Measurements from ENCODE around the gene MSGN1. TPM values are rescaled to one million over a fixed set of nuclear protein-coding genes. Genes with fewer than 3 reads are reported as not detected.

Gene MSGN1
- total and polyA plus RNA-seq, 2 donors (not counting 3 experiments of a cell fraction or from before 2014, with no cell fraction given): not detected

DNA sequence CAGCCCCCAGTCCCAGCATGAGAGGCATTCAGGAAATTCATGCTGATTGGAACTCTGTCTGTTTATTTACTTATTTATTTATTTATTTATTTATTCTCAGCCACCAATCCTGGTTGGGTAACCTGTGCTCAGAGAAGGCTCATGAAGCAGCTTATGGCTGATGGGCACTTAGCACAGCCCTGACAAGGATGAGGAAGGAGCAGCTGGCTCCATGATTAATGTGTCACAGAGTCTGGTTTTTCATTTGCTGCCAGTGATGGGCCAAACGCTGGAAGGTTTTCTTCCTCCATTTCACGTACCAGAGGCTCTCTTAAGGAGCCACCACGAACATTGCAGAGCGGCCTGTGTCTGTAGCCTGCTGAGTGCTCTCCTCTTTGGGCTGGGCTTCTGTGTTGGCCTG, 33.9 kb downstream of the MSGN1 start:
- Histone ChIP-seq H3K9me3 (replicated peaks; ENCODE audit: control insufficient read depth, insufficient read depth, low read length) (no peaks in the 10 kb centered on the region), H2AFZ (ENCODE audit: low read depth, low read length) (no peak overlapping the region), H3K9ac (replicated peaks; ENCODE audit: extremely low read depth, insufficient read depth, low read length) (no peak overlapping the region), H3K27ac (ENCODE audit: insufficient read depth, low read depth, low read length) (no peak overlapping the region), H3K9me1 (replicated peaks; ENCODE audit: control insufficient read depth, extremely low read depth, insufficient read depth, low read length) (no peaks in the 10 kb centered on the region), H3K36me3 (ENCODE audit: control insufficient read depth in 2 of 2, extremely low read depth in 1 of 2, insufficient read depth in 2 of 2, low read length in 2 of 2) (no peaks in the 10 kb centered on the region), H3K79me2 (ENCODE audit: control insufficient read depth, insufficient read depth, low read length) (no peaks in the 10 kb centered on the region), H4K20me1 (replicated peaks; ENCODE audit: control insufficient read depth, extremely low read depth, insufficient read depth, low read length) (no peaks in the 10 kb centered on the region), H3K27me3 (ENCODE audit: control insufficient read depth in 2 of 2, insufficient read depth in 2 of 2, low read length in 2 of 2) (no peaks in the 10 kb centered on the region), H3K4me2 (ENCODE audit: insufficient read depth, low read length) (no peak overlapping the region), H3K4me1 (ENCODE audit: control insufficient read depth, extremely low read depth, insufficient read depth, low read length) (no peaks in the 10 kb centered on the region), H3K4me3 (replicated peaks in 1 of 3; ENCODE audit: insufficient read depth in 1 of 3, low read depth in 1 of 3, low read length in 3 of 3) (no peak overlapping the region)
- POLR2A ChIA-PET: no interaction called here
- FAIRE-seq: no peak
- intact Hi-C loops (cut with micrococcal nuclease): loop anchor here (5.0 kb wide), 1 partner anchor 267 kb away; no protein-coding TSS in a partner anchor
- CTCF ChIA-PET: interaction anchor here (0.9 to 4.4 kb wide), 6 partner anchors 19 to 528 kb away, joined by 3 to 42 read pairs (median 4); partner anchors contain the start of gene KCNS3
- DNase-seq (ENCODE audit: low read depth, low spot score): no peak
- BruUV-seq (replicated peaks): no TSS peak
- dilution Hi-C loops (cut with MboI; ENCODE audit: extremely low pct_ligation_motif_present, low sequenced_read_pairs): no loop called here
- TF ChIP-seq EZH2 (IDR thresholded peaks at IDR 0.05; ENCODE audit: borderline replicate concordance, low read depth, low read length, severe bottlenecking) (no peak), POLR2A (IDR thresholded peaks at IDR 0.05; ENCODE audit: low read depth, low read length) (no peak), MYC (IDR thresholded peaks at IDR 0.05; ENCODE audit: low read depth, low read length) (no peak), GATA2 (IDR thresholded peaks at IDR 0.05; ENCODE audit: insufficient read depth, insufficient read length, low read depth, low read length) (no peak), CTCF (IDR thresholded peaks at IDR 0.05; ENCODE audit: extremely low read depth in 1 of 2, insufficient read depth in 1 of 2, low read depth in 1 of 2, low read length in 2 of 2) (no peak), JUN (IDR thresholded peaks at IDR 0.05; ENCODE audit: borderline replicate concordance, insufficient read depth, insufficient read length, low read depth) (no peak)
- TF ChIP-seq, protein P1, sequence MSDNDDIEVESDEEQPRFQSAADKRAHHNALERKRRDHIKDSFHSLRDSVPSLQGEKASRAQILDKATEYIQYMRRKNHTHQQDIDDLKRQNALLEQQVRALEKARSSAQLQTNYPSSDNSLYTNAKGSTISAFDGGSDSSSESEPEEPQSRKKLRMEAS (IDR thresholded peaks at IDR 0.05; ENCODE audit: insufficient read depth, insufficient read length): no peak
